ENCODE data around the gene LILRA5.
"Not testable (repeated sequence)": the region's sequence is repeated elsewhere in the genome, so short reads cannot be mapped to it uniquely, and the experiment has no call there.

Gene LILRA5

DNA sequence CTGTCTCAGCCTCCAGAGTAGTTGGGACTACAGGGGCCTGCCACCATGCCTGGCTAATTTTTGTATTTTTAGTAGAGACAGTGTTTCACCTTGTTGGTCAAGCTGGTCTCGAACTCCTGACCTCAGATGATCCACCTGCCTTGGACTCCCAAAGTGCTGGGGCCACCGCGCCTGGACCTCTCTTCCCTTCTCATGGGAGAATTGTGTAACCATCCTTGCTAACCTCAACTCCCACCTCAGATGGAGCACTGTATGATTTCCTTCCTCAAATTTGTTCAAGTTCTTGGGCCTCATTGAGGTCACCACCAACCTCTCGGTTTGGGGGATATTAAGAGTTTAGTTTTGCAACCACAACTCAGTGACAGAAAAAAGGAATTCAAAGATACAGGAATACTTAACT, 10.7 kb downstream of the LILRA5 start:
- DNase-seq (ENCODE audit: low spot score): no peak

DNA sequence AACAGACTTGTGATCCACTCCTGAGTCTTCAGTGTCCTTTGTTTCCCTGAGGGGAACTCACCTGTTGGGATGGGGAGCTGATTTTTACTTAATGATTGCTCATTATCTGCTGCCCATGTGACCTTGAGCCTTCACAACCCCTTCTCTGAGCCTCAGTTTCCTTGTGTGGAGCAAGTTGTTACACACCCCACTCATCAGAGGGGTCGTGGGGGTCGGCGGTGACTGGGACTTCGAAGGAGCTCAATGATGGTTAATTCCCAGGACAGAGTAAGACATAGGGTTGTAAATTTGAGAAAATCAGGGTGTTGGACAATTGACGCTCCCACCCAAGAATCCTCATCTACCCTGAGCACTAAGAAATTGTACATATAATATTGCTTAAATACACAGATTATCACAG, 13.5 kb downstream of the LILRA5 start:
- no peak for DNase-seq (ENCODE audit: low spot score)

- DNase-seq (ENCODE audit: low spot score): no peak
Measured at GRCh38 chr19:54299126-54299498, 13.9 kb downstream of the LILRA5 start.

GRCh38 chr19:54298357-54299125, 14.4 kb downstream of the LILRA5 start:
- no peak for DNase-seq (ENCODE audit: low spot score)

DNA sequence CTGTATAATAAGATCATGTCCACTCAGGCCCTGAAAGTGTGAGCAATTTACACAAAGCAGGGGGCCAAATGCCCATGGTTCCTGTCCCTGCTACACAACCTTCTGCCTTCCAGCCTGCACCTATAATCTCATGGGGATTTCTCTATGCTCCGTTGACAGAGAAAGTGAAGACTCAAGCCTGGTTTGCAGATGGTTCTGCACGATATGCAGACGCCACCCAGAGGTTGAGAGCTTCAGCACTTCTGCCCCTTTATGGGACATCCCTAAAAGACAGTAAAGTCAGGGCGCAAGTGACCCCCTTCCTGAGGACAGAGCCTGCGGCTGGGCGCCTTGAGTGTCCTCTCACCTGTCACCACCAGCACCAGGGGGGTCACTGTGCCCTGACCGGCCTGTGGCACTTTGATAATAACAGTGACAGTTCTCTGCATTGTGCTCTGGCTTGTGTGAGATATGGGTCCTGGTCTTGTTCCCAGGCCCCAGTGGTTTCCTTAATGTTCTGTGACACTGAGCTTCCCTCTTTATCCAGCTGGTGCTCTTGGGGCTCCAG, 15.1 kb downstream of the LILRA5 start:
- no peak for DNase-seq (ENCODE audit: low spot score)

- DNase-seq (ENCODE audit: low spot score): no peak
Measured at GRCh38 chr19:54294539-54294938, 18.4 kb downstream of the LILRA5 start.

DNA sequence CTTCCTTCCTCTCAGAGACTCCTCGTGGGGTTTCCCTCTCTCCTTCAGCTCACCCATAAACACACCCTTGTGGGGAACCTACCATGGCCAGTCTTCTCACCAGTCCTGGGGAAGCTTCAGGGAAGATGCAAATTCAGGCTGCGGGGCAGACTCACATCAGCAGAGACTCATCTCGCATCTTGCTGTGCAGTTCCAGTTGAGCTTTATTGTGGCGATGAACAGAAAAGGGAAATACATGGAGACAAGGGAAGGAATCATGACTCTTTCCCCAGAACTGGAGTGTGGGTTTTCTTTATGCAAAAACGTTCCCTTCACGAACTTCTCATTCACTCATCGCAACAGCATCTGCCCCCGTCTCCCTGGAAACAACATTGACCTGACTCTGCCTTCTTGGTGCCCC, 23.8 kb downstream of the LILRA5 start:
- not testable (repeated sequence) for DNase-seq (ENCODE audit: low spot score)

- no peak for DNase-seq (ENCODE audit: low spot score)
Measured at GRCh38 chr19:54287456-54287855, 25.5 kb downstream of the LILRA5 start.

DNA sequence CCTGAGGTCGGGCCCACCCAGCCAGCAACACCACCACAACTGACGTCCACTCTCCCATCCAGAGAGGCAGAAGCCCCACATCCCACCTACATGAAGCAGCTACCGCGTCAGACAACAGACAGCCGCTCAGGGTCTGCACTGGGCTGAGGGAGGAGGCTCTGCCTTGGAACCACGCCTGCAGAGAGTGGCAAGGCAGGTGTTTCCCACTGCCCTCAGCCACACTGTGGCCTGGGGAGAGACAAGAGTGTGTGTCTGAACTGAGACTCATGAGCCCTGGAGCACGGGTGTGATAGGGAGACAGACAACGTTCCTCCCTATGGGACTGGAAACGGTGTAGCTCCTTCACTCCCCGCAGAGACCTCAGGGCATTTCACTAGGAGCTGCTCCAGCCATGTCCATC, 26.7 kb downstream of the LILRA5 start:
- DNase-seq (ENCODE audit: low spot score): not testable (repeated sequence)

DNA sequence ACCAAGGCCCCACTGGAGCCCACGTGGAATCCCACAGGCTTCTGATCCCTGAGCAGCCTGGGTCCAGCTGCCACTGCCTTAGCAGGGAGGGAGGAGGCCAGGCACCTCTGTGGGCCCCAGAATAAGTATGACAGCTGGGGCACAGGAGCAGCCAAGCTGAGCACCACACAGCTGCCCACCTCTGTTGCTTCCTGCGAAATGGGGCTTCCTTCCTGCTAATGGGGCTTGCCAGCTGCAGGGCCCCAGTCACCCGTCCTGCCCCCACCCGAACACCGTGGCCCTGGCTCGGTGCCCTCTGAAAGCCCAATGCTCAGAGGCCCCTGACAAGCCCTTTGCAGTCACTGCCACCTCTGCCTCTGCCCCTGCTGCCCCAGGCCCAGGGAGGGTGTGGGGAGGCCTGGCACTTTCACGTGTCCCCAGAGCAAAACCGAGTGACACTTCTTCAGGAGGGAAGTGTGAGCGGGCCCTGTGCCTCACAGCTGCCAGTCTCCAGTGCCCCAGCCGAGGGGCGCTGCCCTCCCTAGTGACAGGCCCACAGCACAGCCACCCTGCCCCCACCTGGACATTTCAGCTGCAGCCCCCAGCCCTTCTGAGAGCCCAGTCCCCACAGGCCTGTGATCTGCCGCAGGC, 27.4 kb downstream of the LILRA5 start:
- not testable (repeated sequence) for DNase-seq (ENCODE audit: low spot score)

- DNase-seq (ENCODE audit: low spot score): no peak
Measured at GRCh38 chr19:54282686-54283470, 30.1 kb downstream of the LILRA5 start.

GRCh38 chr19:54281729-54282075, 31.3 kb downstream of the LILRA5 start:
- not testable (repeated sequence) for DNase-seq (ENCODE audit: low spot score)

- no peak for DNase-seq (ENCODE audit: low spot score)
Measured at GRCh38 chr19:54281007-54281728, 31.8 kb downstream of the LILRA5 start, which contains the start of gene LILRB2. Gene LILRB2, minus strand, starts transcription at chr19:54281110. Its CDS starts 614 bp downstream, at chr19:54280496.

DNA sequence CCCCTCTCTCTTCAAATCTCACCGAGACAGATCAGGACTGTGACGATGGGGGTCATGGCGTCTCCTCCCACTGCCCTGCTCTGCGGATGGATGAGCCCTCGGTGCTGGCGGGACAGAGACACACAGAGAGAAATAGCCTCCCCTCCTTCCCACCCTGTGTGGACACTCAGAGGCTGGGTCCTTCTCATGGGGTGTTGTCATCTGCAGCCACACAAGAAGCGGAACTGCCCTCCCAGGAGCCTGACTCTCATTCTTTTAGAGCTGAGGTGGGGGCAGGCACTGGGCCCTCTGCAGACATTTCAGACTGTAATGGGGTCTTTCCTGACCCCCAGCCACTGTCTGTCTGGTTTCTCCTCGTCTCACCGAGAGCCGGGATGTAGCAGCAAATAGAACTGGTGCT, 32.5 kb downstream of the LILRA5 start:
- not testable (repeated sequence) for DNase-seq (ENCODE audit: low spot score)

GRCh38 chr19:54280025-54280424, 32.9 kb downstream of the LILRA5 start:
- not testable (repeated sequence) for DNase-seq (ENCODE audit: low spot score)

DNA sequence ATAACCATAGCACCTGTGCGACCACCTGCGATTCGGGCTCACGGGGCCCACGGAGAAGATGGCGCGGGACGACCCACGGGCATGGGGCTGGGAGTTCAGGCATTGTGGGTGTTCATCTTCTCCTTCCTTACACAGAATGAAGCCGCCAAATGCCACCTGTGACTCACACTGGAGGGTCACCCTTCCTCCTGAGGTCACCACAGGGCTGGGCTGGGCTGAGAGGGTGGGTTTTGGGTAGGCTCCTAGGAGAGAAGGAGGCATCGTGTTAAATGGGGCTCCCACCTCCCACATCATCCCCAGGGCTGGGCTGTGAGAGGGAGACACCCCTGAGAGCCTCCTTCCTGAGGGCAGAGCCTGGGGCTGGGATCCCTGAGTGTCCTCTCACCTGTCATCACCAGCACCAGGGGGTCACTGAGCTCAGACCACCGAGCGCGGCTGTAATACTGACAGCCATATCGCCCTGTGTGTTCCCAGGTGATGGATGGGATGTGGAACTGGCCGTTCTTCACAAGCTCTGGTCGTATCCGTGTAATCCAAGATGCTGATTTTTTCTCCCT, 33.5 kb downstream of the LILRA5 start:
- no peak for DNase-seq (ENCODE audit: low spot score)

- not testable (repeated sequence) for DNase-seq (ENCODE audit: low spot score)
Measured at GRCh38 chr19:54278571-54279195, 34.3 kb downstream of the LILRA5 start.

- not testable (repeated sequence) for DNase-seq (ENCODE audit: low spot score)
Measured at GRCh38 chr19:54278056-54278455, 34.9 kb downstream of the LILRA5 start.

DNA sequence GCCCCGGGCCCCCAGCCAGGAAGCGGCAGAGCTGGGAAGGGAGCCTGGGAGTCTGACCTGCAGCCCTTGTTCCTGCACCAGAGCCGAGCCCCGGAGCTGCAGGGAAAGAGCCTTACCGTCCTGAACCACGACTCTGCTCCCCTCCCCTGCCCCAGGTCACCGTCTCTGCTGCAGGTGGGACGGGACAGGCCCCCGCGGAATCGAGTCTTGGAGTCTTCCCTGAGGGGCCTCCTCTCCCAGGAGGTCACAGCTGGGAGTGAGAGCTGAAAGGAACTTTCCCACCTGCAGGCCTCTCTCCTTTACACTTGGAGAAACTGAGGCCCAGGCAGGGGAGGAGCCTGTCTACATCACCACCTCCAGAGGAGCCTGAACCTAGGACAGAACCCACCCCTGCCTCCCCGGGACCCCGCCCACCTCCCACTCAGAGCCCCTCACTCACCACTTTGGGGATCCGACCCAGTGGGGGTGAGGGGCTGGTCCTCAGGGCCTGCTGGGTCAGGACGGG, 35.8 kb downstream of the LILRA5 start:
- not testable (repeated sequence) for DNase-seq (ENCODE audit: low spot score)

GRCh38 chr19:54275951-54276350, 37.0 kb downstream of the LILRA5 start:
- DNase-seq (ENCODE audit: low spot score): no peak

- DNase-seq (ENCODE audit: low spot score): not testable (repeated sequence)
Measured at GRCh38 chr19:54274516-54274915, 38.5 kb downstream of the LILRA5 start.

All from SW480 (cell line).